GM19324 (cell line): ENCODE measurements around the gene CERK.
A peak's percentile ranks its signal among the peaks of the same experiment; 100 is the strongest.

ENCODE experiments used
- ATAC-seq: cut with Tn5 transposase; IDR thresholded peaks from one replicate; pipeline ENCODE4 v1.9.1; 2021; ENCODE audit warnings: mild to moderate bottlenecking, moderate library complexity; ENCODE audit not compliant: unreplicated experiment, low FRiP score

Gene CERK

DNA sequence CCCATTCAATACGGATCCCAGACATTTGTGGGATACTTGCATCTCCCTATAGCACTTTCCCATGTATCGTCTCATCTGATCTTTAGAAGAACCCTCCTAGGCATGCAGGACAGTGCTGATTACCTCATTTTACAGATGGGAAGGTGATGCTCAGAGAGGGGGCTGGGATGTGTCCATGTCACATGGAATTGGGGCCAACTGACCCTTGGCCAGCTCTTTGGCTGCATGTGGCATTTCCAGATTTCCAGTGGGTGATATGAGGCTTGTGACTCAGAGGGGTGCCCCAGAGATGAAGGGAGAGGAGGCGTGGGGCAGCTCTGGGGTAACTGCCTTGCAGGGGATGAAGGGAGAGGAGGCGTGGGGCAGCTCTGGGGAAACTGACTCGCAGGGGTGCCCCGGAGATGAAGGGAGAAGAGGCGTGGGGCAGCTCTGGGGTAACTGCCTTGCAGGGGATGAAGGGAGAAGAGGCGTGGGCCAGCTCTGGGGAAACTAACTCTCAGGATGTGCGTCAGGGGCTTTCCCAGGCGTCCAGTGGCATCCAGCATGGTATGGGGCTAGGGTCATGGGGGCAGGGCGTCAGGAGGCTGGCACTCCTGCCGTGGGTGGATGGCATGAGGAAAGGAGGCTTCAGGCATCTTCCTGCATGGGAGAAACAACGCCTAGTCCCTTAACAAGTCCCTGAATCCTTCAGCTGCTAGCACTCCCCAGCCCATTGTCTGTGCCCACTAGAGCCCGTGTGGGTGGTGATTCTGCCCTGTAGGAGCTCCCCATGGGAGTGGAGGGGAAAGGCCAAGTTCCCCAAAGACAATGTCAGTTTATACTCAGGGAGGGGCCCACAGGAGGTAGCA, 11.9 kb upstream of the CERK start:
- no peak for ATAC-seq

DNA sequence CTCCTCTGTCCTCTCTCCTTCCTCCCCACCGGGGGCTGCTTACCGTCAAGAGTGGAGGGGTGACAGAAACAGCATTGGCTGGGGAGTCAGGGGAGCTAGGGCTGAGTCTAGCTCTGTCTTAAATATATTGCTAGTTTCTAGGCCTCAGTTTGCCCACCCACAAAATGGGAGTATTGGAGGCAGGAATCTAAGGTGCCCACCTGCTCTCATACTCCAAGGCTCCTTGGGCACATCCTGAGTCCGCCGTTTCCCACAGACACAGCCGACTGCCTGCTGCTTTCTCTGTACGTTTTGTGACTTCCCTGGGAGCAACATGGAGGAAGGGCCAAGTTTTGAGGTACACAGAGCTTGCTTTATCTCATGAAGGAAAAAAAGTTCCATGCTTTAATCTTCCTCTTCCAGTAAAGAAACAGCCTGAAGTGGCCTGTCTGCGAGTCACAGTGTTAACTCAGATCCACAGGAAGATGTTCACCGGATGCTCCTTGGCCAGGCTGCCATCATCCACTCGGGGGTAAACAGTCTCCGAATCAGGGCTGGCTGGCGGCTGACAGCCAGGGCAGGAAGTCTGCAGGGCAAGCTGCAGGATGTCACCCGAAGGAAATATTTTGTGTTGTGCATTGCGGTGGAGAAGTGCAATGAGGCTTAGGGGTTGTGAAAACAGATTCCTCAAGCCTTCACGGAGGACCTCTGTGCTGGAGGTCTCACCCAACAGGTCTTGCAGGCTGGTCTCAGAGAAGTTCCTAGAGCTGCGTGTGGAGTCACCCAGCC, 11.0 kb upstream of the CERK start:
- ATAC-seq: no peak

DNA sequence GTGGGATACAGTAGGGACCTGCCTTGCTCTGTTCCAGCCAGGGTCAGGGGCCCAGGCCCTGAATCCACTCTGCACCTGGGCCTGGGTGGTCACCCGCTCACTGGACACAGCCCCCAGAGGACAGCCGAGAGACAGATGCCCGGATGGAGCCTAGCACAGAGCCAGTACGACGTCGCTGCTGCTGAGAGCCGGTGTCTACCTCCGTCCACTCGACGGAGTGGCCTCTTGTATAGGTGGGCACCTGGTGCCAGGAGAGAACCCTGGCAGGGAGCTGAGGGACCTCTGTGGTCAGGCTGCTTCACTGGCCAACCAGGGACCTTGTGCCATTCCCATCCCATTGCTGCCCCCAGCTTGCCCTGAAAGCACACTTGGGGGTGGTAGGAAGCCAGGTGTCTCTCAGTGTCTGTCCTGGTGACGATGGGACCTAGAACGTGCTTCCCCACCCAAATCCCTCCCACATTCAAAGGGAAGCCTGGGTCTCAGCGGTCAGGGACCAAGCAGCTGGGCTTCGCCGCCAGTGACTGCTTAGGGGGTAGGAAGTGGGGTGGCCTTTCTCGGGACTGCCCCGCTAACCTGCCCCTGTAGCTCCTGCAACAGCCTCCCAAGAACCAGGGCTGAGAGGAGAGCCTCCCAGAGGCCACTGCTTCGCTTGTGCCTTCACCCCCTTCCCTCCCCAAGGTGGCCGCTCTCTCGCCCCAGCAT, 10.3 kb upstream of the CERK start:
- ATAC-seq: no peak

DNA sequence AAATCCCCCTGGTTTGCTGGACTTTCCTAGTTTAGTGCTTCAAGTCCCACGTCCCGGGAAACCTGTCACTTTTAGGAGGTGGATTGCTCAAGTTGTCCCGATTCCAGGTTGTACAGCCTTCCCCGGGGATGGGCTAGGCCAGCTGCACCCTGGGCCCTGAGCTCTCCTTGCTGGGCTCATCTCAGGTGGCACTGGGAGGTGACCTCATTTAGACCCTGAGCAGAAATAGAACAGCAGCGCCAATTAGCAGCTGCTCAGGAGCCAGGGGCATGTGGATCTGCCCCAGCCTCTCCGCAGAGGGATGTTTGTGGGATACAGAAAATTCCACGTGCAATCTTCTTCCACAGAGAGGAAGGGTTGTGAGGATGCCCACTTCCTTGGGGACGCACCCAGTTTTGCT, 9.6 kb upstream of the CERK start:
- ATAC-seq: no peak

DNA sequence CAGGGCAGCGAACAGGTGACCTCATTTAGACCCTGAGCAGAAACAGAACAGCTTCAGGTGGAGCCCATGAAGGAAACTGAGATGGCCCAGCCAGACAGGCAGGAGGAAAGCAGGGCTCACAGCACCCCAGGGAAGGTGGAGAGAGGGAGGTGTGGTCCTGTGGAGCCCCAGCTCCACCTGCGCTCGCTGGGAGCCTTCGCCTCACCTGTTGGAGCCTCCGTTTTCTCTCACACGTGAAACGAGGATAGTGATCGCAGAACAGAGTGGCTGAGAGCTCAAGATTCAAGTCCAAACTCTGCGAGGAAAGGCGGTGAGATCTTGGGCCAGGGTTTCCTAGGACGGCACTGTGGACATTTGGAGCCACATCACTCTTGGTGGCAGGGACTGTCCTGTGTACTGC, 8.6 kb upstream of the CERK start:
- ATAC-seq: no peak

DNA sequence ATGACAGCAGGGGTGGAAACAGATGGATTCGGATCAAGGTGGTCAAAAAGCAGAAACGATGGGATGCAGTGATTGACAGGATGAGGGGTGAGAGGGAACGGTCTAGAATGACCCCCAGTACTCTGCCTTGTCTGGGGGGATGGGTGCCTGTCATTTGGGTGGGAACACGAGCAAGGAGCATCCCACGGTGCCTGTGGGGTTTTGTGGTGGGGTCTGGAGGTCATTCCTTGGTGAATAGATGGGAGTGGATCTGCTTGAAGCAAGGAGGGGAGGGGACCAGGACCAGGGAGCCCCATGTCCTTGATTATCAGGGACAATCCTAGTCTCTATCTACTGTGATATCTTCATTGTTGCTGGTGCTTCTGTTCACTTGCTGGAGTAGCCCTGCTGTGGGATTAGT, 8.1 kb upstream of the CERK start:
- no peak for ATAC-seq

DNA sequence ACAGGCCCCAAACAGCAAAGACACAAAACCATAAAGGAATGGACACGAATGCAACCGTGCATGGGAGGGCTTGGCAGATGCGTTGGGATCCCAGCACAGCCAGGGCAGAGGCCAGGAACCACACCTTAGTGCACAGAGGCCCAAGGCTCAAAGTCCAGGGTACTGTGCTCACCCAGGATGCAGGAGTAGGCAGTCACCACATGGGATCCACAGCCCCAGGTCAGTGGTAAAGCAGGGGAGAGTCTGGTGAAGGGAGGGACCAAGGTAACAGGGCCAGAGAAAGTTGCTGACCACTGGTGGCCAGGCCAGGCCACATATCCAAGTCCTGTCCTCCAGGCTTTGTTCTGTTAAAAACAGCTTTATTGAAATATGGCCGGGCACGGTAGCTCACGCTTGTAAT, 6.5 kb upstream of the CERK start:
- ATAC-seq: no peak

DNA sequence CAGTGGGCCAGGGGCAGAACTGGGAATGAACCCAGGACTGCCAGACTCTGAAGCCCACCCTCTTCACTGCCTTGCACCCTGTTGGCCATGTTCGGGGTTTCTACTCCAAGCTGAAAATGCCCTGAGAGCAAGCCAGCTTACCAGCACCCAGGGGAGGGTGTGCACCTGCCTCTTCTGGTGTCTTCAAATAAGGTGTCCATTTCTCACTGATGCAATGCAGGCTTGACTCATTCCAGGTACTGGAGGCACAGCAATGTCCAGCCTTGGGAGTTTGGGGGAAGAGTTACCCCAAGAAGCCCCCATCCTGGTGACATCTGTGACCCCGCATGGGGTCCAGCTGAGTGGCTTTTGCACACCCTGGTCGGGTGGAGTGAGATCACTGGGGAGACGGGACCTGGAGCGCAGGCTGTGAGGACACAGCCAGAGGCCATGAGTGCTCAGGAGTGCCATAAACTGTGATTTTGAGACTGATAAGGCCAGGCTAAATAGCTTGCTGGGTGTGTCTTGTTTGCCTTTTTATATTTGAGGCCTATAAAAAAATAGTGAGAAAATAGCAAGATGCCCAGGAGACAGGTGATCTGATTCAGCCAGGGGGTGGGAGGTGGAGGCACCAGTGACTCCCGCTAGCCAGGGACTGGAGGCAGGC, 4.6 kb upstream of the CERK start:
- ATAC-seq: no peak

DNA sequence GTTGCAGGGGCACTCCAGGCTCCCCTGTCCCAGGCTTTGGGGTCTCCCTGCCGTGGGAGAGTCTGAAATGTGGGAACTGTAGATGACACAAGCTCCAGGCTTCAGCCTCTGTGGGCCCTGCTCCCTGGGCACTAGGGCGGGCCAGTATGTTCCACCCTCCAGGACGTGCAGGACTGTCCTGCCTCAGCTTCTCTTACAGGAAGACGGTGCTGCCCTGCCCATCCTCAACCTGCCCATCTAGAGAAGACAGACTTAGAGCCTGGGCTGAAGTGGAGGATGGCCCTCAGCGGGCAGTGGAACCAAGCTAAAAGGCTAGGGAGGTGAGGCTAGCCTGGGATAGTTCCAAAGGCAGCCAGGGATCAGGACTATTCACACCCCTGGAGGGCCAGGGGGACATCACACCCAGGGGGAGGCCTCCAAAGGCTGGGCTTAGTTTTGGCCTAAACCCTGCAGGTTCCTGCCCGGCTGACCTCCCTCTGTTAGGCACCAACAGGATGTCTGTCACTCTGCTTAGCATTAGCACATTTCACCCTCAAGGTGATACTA, 4.0 kb upstream of the CERK start:
- ATAC-seq: no peak

DNA sequence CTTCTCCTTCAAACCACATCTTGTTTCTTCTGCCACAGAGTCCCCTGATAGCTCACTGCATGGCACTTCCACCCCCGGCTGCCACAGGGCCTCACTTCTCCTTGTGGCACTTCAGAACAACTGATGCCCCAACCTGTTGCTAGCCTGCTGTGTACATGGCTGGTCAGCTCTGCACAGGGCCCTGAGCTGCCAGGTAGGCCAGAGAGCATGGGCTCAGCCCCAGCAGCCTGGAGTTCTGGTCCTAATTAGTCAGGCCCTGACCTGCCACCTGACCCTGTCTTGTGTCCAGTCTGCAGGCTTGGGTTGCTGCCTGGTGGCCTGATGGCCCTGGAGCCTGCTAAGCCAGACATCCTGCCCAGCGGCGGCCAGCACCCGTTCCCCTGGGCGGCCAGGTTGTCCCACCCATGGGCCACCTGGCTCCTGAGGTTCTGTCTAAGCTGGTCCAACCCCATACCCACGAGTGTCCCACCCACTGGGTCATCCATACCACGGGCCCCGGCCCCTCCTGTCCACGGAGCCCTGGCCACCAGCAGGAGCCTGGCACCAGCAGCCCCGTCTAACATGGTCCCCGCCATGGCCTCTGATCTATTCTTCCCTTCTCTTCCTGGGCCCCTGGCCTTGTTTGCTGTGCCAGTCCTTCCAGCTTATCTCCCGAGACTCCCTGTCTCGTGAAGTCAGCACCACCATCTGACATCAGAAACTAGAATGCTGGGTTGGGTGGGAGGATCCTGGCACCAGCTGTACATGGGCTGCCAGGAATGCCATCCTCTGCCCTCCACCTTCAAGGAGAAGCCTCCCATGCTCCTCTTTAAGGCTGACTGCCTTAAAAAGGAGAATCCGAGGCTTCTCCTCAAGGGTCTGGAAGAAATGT, 3.1 kb upstream of the CERK start:
- no peak for ATAC-seq

DNA sequence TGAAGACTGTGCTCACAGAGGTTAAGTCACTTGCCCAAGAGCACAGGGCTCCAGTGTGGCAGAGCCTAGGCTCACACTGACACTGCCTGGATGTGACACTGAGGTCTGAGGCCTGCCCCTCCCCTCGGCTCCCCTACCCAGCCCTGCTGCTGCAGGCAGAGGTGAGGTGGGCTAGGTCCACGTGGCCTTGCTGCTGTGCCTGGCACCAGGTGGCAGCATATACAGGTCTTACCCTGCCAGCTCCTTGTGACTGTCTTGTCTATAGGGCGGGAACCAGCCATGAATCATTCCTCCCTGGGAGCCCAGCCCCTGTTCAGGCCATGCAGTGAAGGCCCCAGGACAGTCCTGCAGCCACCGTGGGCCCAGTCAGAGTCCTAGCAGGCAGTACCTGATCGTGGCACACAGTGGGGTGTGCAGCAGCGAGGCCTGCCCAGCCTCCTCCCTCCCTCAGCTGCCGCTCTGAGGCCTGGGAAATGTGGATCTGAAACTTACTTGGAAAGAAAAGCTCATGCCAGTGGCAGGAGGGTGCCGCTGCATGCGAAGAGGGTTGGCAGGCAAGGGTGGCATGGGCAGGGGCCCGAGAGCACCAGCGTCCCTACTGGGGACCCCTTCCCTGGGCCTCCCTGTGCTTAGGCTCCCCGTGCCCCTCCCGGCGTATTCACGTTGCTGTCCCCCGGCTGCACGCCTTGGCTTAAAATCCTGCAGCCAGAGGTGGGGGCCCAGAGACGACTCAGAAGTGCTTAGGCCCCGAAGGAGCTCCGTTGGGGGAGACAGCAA, 1.2 kb upstream of the CERK start:
- no peak for ATAC-seq

DNA sequence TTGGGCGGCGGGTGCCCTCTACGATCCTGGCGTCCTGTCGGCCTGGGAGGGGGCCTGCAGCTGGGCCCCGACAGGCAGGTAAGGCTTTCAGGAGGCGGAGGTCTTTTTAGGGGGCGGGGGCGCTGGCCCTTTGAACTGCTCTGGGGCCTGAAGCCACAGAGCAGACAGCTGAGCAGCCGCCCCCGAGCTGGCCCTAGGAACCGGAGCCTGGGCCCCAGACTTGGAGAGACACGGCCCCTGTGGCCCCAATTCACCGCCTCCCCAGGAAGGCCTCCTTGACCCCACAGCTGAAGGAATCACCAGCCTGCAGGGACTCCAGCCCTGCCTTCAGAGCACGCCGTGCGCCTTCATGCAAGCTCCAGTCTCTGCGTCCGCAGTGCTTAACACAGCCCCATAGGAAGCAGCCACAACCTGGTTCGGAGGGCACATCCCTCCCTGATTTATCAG, 618 bp upstream of the CERK start:
- peak; percentile 5 for ATAC-seq

DNA sequence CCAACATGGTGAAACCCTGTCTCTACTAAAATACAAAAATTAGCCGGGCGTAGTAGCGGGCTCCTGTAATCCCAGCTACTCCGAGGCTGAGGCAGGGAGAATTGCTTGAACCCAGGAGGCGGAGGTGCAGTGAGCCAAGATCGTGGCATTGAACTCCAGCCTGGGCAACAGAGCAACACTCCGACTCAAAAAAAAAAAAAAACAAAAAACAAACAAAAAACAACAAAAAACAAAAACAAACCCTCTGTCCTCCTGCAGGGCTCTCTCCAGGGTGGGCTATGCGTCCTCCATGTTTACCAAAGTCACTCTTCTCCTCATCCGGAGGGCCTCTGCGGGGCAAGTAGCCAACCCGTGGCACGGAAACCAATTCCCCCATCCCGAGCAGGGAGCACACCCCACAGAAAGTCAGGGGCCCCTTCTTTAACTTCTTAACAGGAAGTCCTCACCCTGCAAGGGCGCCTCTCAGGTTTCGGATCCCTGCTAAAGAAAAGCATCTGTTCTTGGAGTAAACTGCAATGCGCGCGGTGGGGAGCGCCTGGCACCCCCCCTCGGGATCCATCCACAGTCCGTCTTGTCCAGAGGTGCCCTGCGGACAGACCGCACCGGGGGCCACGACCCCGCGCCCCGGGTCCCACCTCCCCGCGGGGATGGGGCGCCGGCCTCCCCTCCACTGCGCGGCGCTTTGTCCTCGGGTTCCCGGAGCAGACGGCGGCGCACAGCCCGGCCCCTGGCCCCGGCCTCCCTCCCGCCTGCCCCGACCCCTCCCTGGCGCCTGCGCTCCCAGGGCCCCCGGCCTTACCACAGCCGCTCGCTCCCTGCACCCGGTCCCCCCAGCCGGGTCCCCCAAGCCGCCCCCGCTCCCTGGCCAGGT, 712 bp downstream of the CERK start:
- peak; percentile 33 for ATAC-seq

DNA sequence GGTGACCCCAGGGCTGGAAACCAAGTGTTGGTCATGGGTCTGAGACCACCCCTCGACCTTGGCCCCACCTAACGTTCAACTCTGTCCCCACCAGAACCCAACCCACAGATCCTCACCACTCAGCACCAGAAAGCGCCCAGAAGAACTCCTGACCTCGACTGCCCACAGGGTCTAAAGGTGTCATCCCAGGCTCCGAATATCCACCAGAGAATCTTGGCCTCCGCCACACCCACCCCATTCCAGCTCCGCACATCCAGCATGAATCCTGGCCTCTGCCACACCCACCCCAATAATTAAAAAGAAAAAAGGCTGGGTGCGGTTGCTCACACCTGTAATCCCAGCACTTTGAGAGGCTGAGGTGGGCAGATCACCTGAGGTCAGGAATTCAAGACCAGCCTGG, 1.3 kb downstream of the CERK start:
- no peak for ATAC-seq

DNA sequence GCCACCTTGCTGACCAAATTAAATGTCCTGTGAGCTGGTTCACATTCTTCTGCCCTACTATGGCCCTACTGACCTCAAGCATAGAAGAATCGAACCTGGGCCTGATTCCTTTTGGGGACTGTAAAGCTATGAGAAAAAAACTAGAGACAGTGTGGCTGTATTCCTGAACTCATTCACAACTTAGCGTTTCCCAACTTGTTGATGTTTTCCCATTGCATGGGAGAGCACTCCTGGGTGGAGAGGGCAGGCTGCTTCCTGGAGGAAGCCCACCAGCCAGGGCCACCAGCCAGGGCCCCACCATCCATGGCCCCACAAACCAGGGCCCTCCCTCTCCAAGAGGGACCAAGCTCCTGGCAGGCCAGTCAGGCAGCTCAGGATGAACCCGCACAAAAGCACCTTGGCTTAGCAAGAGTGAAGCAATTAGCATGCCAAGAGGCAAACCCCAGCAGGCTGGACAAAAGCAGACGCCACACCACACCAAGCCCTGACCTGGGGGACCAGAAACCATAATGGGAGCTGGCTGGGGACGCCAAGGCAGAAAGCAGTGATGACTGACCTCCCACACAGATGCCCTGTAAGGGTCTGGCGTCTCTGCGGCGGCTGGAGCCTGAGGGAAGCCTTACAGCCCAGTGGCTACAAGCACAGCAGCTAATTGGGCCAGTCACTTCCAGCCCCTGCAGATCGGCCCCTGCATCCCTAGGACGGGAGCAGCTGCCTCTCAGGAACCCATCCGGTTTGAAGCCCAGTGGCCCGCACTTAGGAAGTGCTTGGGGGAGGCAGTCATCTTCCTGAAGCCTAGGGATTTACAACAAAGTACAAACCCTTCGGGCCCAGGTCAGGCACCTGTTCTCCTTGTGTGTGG, 2.1 kb downstream of the CERK start:
- no peak for ATAC-seq

DNA sequence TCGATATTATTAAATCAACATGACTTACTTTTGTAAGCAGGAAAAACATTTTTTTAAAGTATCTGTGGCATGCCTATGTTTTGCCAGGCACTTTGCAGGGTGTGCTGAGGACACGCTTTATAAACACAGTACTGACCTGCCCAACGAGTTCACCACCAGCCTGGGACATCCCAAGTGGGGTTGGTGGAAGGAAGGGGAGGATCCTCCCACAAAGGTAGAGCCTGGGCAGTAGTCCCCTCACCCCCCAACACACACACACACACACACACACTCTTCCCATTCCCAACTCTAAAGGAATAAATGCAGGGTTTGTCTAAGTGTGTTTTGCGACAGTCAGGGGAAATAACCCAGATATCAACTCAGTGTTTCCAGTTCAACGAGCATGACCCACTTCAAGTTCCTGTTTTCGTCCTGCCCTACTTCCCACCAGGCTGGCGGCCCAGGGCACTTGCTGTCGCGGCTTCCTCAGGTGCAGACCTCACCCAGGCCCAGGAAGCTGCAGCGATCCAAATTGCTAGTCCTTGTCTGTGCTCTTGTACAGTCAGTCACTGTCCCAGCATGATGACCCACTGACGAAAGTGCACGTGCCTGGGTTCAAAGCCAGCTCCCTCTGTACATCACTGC, 3.1 kb downstream of the CERK start:
- ATAC-seq: no peak
